ENCODE data around the gene BHLHA9. TPM values are rescaled to one million over a fixed set of nuclear protein-coding genes. Genes with fewer than 3 reads are reported as not detected.
"Not testable (repeated sequence)": the region's sequence is repeated elsewhere in the genome, so short reads cannot be mapped to it uniquely, and the experiment has no call there.

Gene BHLHA9
- polyA plus RNA-seq (ENCODE audit: insufficient read depth in 1 of 5, insufficient read length in 5 of 5, low replicate concordance in 1 of 5) = under 1 TPM in 1 of 5 donors, not detected in 4; 0.12 TPM
- long read RNA-seq, donor 1 = 0 reads
- long read RNA-seq, donor 2 = 0 reads
- long read RNA-seq, donor 3 = 0 reads
- long read RNA-seq, donor 4 = 0 reads
- long read RNA-seq, donor 5 = 0 reads
- long read RNA-seq, donor 6 = 0 reads
- long read RNA-seq, donor 7 = 0 reads
- long read RNA-seq, donor 8 = 0 reads

- DNase-seq = no peak
Observed at GRCh38 chr17:1270210-1271029, at the start of gene BHLHA9. BHLHA9 (plus strand) TSS chr17:1270444; CDS start chr17:1270564, 120 bp downstream.

- DNase-seq = no peak
Observed at GRCh38 chr17:1221209-1221608, 49.0 kb upstream of the BHLHA9 start.

- DNase-seq = no peak
Observed at GRCh38 chr17:1222321-1222720, 47.9 kb upstream of the BHLHA9 start.

GRCh38 chr17:1223662-1224061 lies 46.6 kb upstream of the BHLHA9 start:
- DNase-seq = no peak

- no peak for DNase-seq
Observed at GRCh38 chr17:1224330-1224729, 45.9 kb upstream of the BHLHA9 start.

- no peak for DNase-seq
Observed at GRCh38 chr17:1226308-1226707, 43.9 kb upstream of the BHLHA9 start.

GRCh38 chr17:1227365-1227764 lies 42.9 kb upstream of the BHLHA9 start:
- DNase-seq = no peak

GRCh38 chr17:1227917-1228780 lies 42.1 kb upstream of the BHLHA9 start:
- DNase-seq = peak in 1 of 2 donors; percentile 24

GRCh38 chr17:1228781-1229348 lies 41.4 kb upstream of the BHLHA9 start:
- no peak for DNase-seq

GRCh38 chr17:1229349-1229899 lies 40.8 kb upstream of the BHLHA9 start:
- DNase-seq = no peak

- no peak for DNase-seq
Observed at GRCh38 chr17:1229900-1230501, 40.2 kb upstream of the BHLHA9 start.

GRCh38 chr17:1231456-1231855 lies 38.8 kb upstream of the BHLHA9 start:
- DNase-seq = no peak

- no peak for DNase-seq
Observed at GRCh38 chr17:1232331-1232730, 37.9 kb upstream of the BHLHA9 start.

- DNase-seq = no peak
Observed at GRCh38 chr17:1232786-1233185, 37.5 kb upstream of the BHLHA9 start.

- no peak for DNase-seq
Observed at GRCh38 chr17:1234455-1234854, 35.8 kb upstream of the BHLHA9 start.

- DNase-seq = no peak
Observed at GRCh38 chr17:1237471-1237870, 32.8 kb upstream of the BHLHA9 start.

GRCh38 chr17:1239210-1239609 lies 31.0 kb upstream of the BHLHA9 start:
- DNase-seq = no peak

GRCh38 chr17:1240426-1240825 lies 29.8 kb upstream of the BHLHA9 start:
- DNase-seq = not testable (repeated sequence)

GRCh38 chr17:1241929-1242328 lies 28.3 kb upstream of the BHLHA9 start:
- no peak for DNase-seq

GRCh38 chr17:1244606-1245012 lies 25.6 kb upstream of the BHLHA9 start:
- no peak for DNase-seq

All from right lung (tissue), 10 donors.